Smooth muscle cell (in vitro differentiated cells): ENCODE measurements around the gene TRDN. TPM values are rescaled to one million over a fixed set of nuclear protein-coding genes. Genes with fewer than 3 reads are reported as not detected.

ENCODE experiments used
- DNase-seq: peaks from one replicate; lab custom pipeline; 2025; ENCODE audit not compliant: unreplicated experiment; lab: John Stamatoyannopoulos, UW
- H2AFZ ChIP-seq: fragments of 200-600 bp; sonication (generic); 2 replicates; pipeline ENCODE4 v1.6.0; 2016; ENCODE audit warnings: antibody characterized with exemption, low read depth, mild to moderate bottlenecking
- H3F3A ChIP-seq: fragments of 200-600 bp; sonication (generic); 2 replicates; pipeline ENCODE4 v1.6.0; 2017; ENCODE audit warnings: antibody characterized with exemption, low read depth
- H3K27ac ChIP-seq: fragments of 200-600 bp; sonication (generic); 2 replicates; pipeline ENCODE4 v1.5.1; 2016; ENCODE audit warnings: low read depth, mild to moderate bottlenecking
- H3K27me3 ChIP-seq: fragments of 200-600 bp; sonication (generic); 2 replicates; pipeline ENCODE4 v1.6.1; 2016; ENCODE audit warnings: low read depth, mild to moderate bottlenecking
- H3K36me3 ChIP-seq: fragments of 200-600 bp; sonication (generic); 2 replicates; pipeline ENCODE4 v1.5.1; 2016; ENCODE audit warnings: low read depth
- H3K4me1 ChIP-seq: fragments of 200-600 bp; sonication (generic); 2 replicates; pipeline ENCODE4 v1.5.1; 2016; ENCODE audit warnings: low read depth
- H3K4me2 ChIP-seq: fragments of 200-600 bp; sonication (generic); 2 replicates; pipeline ENCODE4 v1.6.0; 2016; ENCODE audit warnings: mild to moderate bottlenecking
- H3K4me3 ChIP-seq: fragments of 200-600 bp; sonication (generic); 2 replicates; pipeline ENCODE4 v1.5.1; 2016; ENCODE audit warnings: mild to moderate bottlenecking
- H3K79me2 ChIP-seq: fragments of 200-600 bp; sonication (generic); 2 replicates; pipeline ENCODE4 v1.6.0; 2016; ENCODE audit warnings: low read depth, mild to moderate bottlenecking
- H3K9ac ChIP-seq: fragments of 200-600 bp; sonication (generic); 2 replicates; pipeline ENCODE4 v1.6.0; 2016; ENCODE audit warnings: low read depth
- H3K9me3 ChIP-seq: fragments of 200-600 bp; sonication (generic); replicated peaks from 2 replicates; pipeline ENCODE4 v1.5.1; 2016; ENCODE audit warnings: low read depth
- H4K20me1 ChIP-seq: fragments of 200-600 bp; sonication (generic); 2 replicates; pipeline ENCODE4 v1.6.0; 2016; ENCODE audit warnings: low read depth
- CTCF ChIP-seq: fragments of 200-600 bp; sonication (generic); IDR thresholded peaks from 2 replicates; pipeline ENCODE4 v1.5.1; 2017; ENCODE audit warnings: borderline replicate concordance, mild to moderate bottlenecking, antibody characterized with exemption; ENCODE audit not compliant: insufficient read depth, poor library complexity, severe bottlenecking
- WGBS: methylation state at CpG from one replicate; pipeline ENCODE4 v1.1.7; 2016; ENCODE audit warnings: low lambda C conversion rate; 5-methylcytosine and 5-hydroxymethylcytosine counted together
- polyA plus RNA-seq: library from polyadenylated mRNA; unstranded; fragments of >200 nt; fragmentation: Nextera tagmentation; extraction: Ambion mirVana; gene quantifications from 2 replicates; pipeline ENCODE4 v1.2.1, GENCODE V29; 2016
- total RNA-seq: library from RNA; depleted of rRNA; stranded (reverse); fragments of >200 nt; gene quantifications from 2 replicates; pipeline ENCODE4 v1.2.3, GENCODE V29; 2014

The TRDN gene
- total and polyA plus RNA-seq, 2 experiments from 2014 or later: 0.14 TPM; not detected in 1

- H4K20me1 ChIP-seq: no peaks in the 10 kb centered on the region
- H3K36me3 ChIP-seq: no peaks in the 10 kb centered on the region
- H3K4me1 ChIP-seq: no peaks in the 10 kb centered on the region
- H2AFZ ChIP-seq: peak overlapping the region; percentile 76
- no peak overlapping the region for H3K9ac ChIP-seq
- no peak for TF ChIP-seq CTCF
- H3K79me2 ChIP-seq: no peaks in the 10 kb centered on the region
- H3K4me2 ChIP-seq: peak overlapping the region; percentile 62
- H3F3A ChIP-seq: no peaks in the 10 kb centered on the region
- 85% methylated on average over 3 of the region's 3 CpGs for WGBS
- H3K9me3 ChIP-seq: no peaks in the 10 kb centered on the region
- no peak for DNase-seq
- H3K27ac ChIP-seq: no peak overlapping the region
- H3K4me3 ChIP-seq: peak overlapping the region; percentile 17
- no peaks in the 10 kb centered on the region for H3K27me3 ChIP-seq
These were observed 19.0 kb upstream of the TRDN start for GRCh38 chr6:123655521-123656306.

- H3K4me2 ChIP-seq: no peak overlapping the region
- no peak overlapping the region for H2AFZ ChIP-seq
- no peaks in the 10 kb centered on the region for H3K36me3 ChIP-seq
- no peaks in the 10 kb centered on the region for H3K79me2 ChIP-seq
- no peaks in the 10 kb centered on the region for H3F3A ChIP-seq
- H3K4me1 ChIP-seq: no peaks in the 10 kb centered on the region
- no peak overlapping the region for H3K9ac ChIP-seq
- no peaks in the 10 kb centered on the region for H3K27me3 ChIP-seq
- no peak for TF ChIP-seq CTCF
- H3K27ac ChIP-seq: no peak overlapping the region
- no peak overlapping the region for H3K4me3 ChIP-seq
- DNase-seq: no peak
- H3K9me3 ChIP-seq: no peaks in the 10 kb centered on the region
- H4K20me1 ChIP-seq: no peaks in the 10 kb centered on the region
These were observed 12.0 kb upstream of the TRDN start for GRCh38 chr6:123648723-123649122.

- no peak for TF ChIP-seq CTCF
- DNase-seq: no peak
- no peak overlapping the region for H3K27ac ChIP-seq
- no peaks in the 10 kb centered on the region for H3K9me3 ChIP-seq
- H3K27me3 ChIP-seq: no peaks in the 10 kb centered on the region
- no peak overlapping the region for H3K4me2 ChIP-seq
- H3K36me3 ChIP-seq: no peaks in the 10 kb centered on the region
- H3K79me2 ChIP-seq: no peaks in the 10 kb centered on the region
- no peak overlapping the region for H3K9ac ChIP-seq
- no peaks in the 10 kb centered on the region for H4K20me1 ChIP-seq
- H2AFZ ChIP-seq: no peak overlapping the region
- H3K4me1 ChIP-seq: no peaks in the 10 kb centered on the region
- WGBS: 75% methylated on average over 1 of the region's 1 CpG
- no peaks in the 10 kb centered on the region for H3F3A ChIP-seq
- no peak overlapping the region for H3K4me3 ChIP-seq
These were observed 11.3 kb upstream of the TRDN start for GRCh38 chr6:123648020-123648580.

- Histone ChIP-seq H3K4me2 (no peak overlapping the region), H3K9me3 (no peaks in the 10 kb centered on the region), H3K4me3 (no peak overlapping the region), H3K4me1 (no peaks in the 10 kb centered on the region), H3K79me2 (no peaks in the 10 kb centered on the region), H4K20me1 (no peaks in the 10 kb centered on the region), H2AFZ (no peak overlapping the region), H3K27me3 (no peaks in the 10 kb centered on the region), H3K36me3 (no peaks in the 10 kb centered on the region), H3K27ac (no peak overlapping the region), H3F3A (no peaks in the 10 kb centered on the region), H3K9ac (no peak overlapping the region)
- TF ChIP-seq CTCF: no peak
- WGBS: 94% methylated on average over 1 of the region's 1 CpG
- no peak for DNase-seq
These were observed 4.7 kb upstream of the TRDN start for GRCh38 chr6:123641497-123641896.
